Adrenal gland (tissue), 12 donors: ENCODE data around the gene TPSB2. TPM values are rescaled to one million over a fixed set of nuclear protein-coding genes. Genes with fewer than 3 reads are reported as not detected.

Experiments
- DNase-seq, 7 donors: peaks; one replicate each; pipeline ENCODE4 v3.0.0-alpha.2; 2019 to 2020
- H3K27ac ChIP-seq, 5 donors: fragments of 200-600 bp; sonication (generic) in 4 of 5; 1 replicate in 3 of 5; 2 replicates in 2 of 5; pipeline versions ENCODE4 v1.5.1 to v1.8.0; 2016 to 2020; ENCODE audit warnings: mild to moderate bottlenecking in 1 of 5
- H3K27me3 ChIP-seq: fragments of 200-600 bp; 2 replicates; pipeline ENCODE4 v1.8.0; 2021
- H3K36me3 ChIP-seq, 2 donors: fragments of 200-600 bp; replicated peaks in 1 of 2; 1 replicate in 1 of 2; 2 replicates in 1 of 2; pipeline versions ENCODE4 v1.5.1 to v1.8.0; 2018 to 2022
- H3K4me1 ChIP-seq, 2 donors: fragments of 200-600 bp; replicated peaks in 1 of 2; 1 replicate in 1 of 2; 2 replicates in 1 of 2; pipeline versions ENCODE4 v1.5.1 to v1.8.0; 2018 to 2021
- H3K4me3 ChIP-seq, 4 donors: fragments of 200-600 bp; sonication (generic) in 3 of 4; one replicate each; pipeline ENCODE4 v1.5.1; 2016 to 2018
- H3K9me3 ChIP-seq, 3 donors: fragments of 200-600 bp; sonication (generic) in 1 of 3; replicated peaks in 1 of 3; 1 replicate in 2 of 3; 2 replicates in 1 of 3; pipeline versions ENCODE4 v1.5.1 to v1.8.0; 2016 to 2021
- CTCF ChIP-seq, 6 experiments: fragments of 450-650 bp in 4 of 6; fragments of 200-600 bp in 2 of 6; sonication (generic) in 1 of 6; IDR thresholded peaks; 1 replicate in 5 of 6; 2 replicates in 1 of 6; pipeline versions ENCODE4 v1.5.1 to v1.8.0; 2016 to 2021; ENCODE audit warnings: antibody characterized with exemption in 6 of 6, mild to moderate bottlenecking in 2 of 6, moderate library complexity in 1 of 6
- POLR2A ChIP-seq, 2 donors: fragments of 450-650 bp; IDR thresholded peaks; one replicate each; pipeline ENCODE4 v1.6.1; 2017; ENCODE audit warnings: antibody characterized with exemption in 2 of 2, mild to moderate bottlenecking in 2 of 2, moderate library complexity in 1 of 2
- WGBS, 4 donors: extraction: QIAGEN DNeasy Blood & Tissue Kit in 2 of 4; methylation state at CpG; one replicate each; pipeline versions ENCODE4 v1.1.5 to v1.1.7; 2013 to 2017; 5-methylcytosine and 5-hydroxymethylcytosine counted together
- intact Hi-C, 2 donors: fragments of 100-400 bp; cut with DNase I; formaldehyde crosslinking; loops; one replicate each; pipeline versions ENCODE4 v1.14.1 to v1.15.0; 2022 to 2023
- polyA plus RNA-seq, 3 donors: library from polyadenylated mRNA; stranded (reverse); fragments of 200-250 nt in 2 of 3; fragments of 350-450 nt in 1 of 3; fragmentation: Illumina TruSeq in 1 of 3; extraction: RNeasy Lipid Tissue Mini Kit (QIAGEN cat#74804) in 1 of 3; gene quantifications; one replicate each; pipeline ENCODE4 v1.2.3, GENCODE V29; 2013 to 2014
- total RNA-seq, 9 donors: library from RNA; depleted of rRNA in 4 of 9; stranded (reverse); fragments of >200 nt in 4 of 9; fragments of 120-200 nt in 1 of 9; fragmentation: NEBNext Ultra II Directional in 1 of 9; extraction: Animal tissue kit (Norgen Biotek cat#: 25700) in 1 of 9; gene quantifications; one replicate each; pipeline versions ENCODE4 v1.1.0 to v1.2.4, GENCODE V29; 2013 to 2023
- donor health status: healthy with polysubstance abuse.
- donor health status: Bipolar disorder and iron deficiency.
- donor health status: DM: yes; HTN: yes; CAD: no.
- donor health status: DM: no; HTN: no; CAD: no.
- donor health status: DM: no; HTN: no; CAD: no.
- donor health status: DM: yes; HTN: yes; CAD: no.

Gene TPSB2
- total and polyA plus RNA-seq, 12 donors = 0.32 to 6.6 (median 0.78) TPM; not detected in 5

- intact Hi-C loops = no loop called here
- Histone ChIP-seq H3K9me3 (no peaks in the 10 kb centered on the region), H3K4me3 (no peak overlapping the region), H3K4me1 (no peaks in the 10 kb centered on the region), H3K27ac (no peak overlapping the region), H3K36me3 (peaks cover 0 to 14% of the 10 kb centered on the region in 2 donors), H3K27me3 (no peaks in the 10 kb centered on the region)
- 83 to 90% (median 89%) methylated on average over 18 to 22 of the region's 22 CpGs for WGBS, 4 donors
- DNase-seq = no peak
- no peak for TF ChIP-seq POLR2A (IDR thresholded peaks at IDR 0.05)
- TF ChIP-seq CTCF (IDR thresholded peaks at IDR 0.05) = no peak
These were observed 21.6 kb downstream of the TPSB2 start for GRCh38 chr16:1208239-1208830.

DNA sequence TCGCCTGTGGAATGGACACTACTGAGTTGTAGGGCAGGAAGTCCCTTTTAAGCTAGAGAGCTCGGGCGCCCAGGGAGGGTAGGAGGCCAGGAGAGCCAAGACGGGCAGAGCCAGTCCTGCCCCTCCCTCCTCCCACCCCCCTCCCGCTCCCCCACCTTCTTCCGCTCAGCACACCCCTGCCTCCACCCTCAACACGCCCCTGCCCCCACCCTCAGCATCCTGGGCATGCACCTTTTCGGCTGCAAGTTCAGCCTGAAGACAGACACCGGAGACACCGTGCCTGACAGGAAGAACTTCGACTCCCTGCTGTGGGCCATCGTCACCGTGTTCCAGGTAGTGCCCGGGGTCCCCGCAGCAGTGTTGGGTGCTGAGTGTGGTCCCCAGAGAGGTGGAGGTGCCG is 23.2 kb downstream of the TPSB2 start:
- no peak for DNase-seq
- intact Hi-C loops = no loop called here
- TF ChIP-seq CTCF (IDR thresholded peaks at IDR 0.05) = no peak
- TF ChIP-seq POLR2A (IDR thresholded peaks at IDR 0.05) = no peak
- Histone ChIP-seq H3K9me3 (no peaks in the 10 kb centered on the region), H3K27ac (no peak overlapping the region), H3K27me3 (no peaks in the 10 kb centered on the region), H3K4me3 (no peak overlapping the region), H3K36me3 (peaks cover 0 to 14% of the 10 kb centered on the region in 2 donors), H3K4me1 (no peaks in the 10 kb centered on the region)
- 79 to 88% (median 86%) methylated on average over 13 to 16 of the region's 16 CpGs for WGBS, 4 donors

- 66 to 79% (median 69%) methylated on average over 2 to 9 of the region's 9 CpGs for WGBS, 4 donors
- H3K27ac ChIP-seq = no peak overlapping the region
- H3K4me1 ChIP-seq = no peaks in the 10 kb centered on the region
- no peak overlapping the region for H3K4me3 ChIP-seq
- peak in 1 of 7 donors; percentile 19 for DNase-seq
- peaks cover 0 to 10% of the 10 kb centered on the region in 2 donors for H3K36me3 ChIP-seq
- TF ChIP-seq CTCF (IDR thresholded peaks at IDR 0.05) = no peak
- no peak for TF ChIP-seq POLR2A (IDR thresholded peaks at IDR 0.05)
- H3K9me3 ChIP-seq = no peaks in the 10 kb centered on the region
- intact Hi-C loops = no loop called here
- no peaks in the 10 kb centered on the region for H3K27me3 ChIP-seq
These were observed 23.7 kb downstream of the TPSB2 start for GRCh38 chr16:1206326-1206725.

- TF ChIP-seq CTCF (IDR thresholded peaks at IDR 0.05) = no peak
- TF ChIP-seq POLR2A (IDR thresholded peaks at IDR 0.05) = no peak
- 82 to 94% (median 86%) methylated on average over 6 to 17 of the region's 21 CpGs; no CpG with 5 or more reads in 1 of the 4 donors for WGBS, 4 donors
- no peaks in the 10 kb centered on the region for H3K9me3 ChIP-seq
- intact Hi-C loops = no loop called here
- H3K4me3 ChIP-seq = no peak overlapping the region
- no peak overlapping the region for H3K27ac ChIP-seq
- H3K36me3 ChIP-seq = no peaks in the 10 kb centered on the region
- no peak for DNase-seq
- H3K4me1 ChIP-seq = no peaks in the 10 kb centered on the region
- no peaks in the 10 kb centered on the region for H3K27me3 ChIP-seq
These were observed 25.1 kb downstream of the TPSB2 start for GRCh38 chr16:1204933-1205332.
